ENCODE measurements around the gene ELMOD3. TPM values are rescaled to one million over a fixed set of nuclear protein-coding genes. Genes with fewer than 3 reads are reported as not detected.
A peak's percentile ranks its signal among the peaks of the same experiment; 100 is the strongest.

The ELMOD3 gene
- total and polyA plus RNA-seq, 9 of the 15 experiments (the other 6 are each of a cell fraction or from before 2014, with no cell fraction given), result 2.7 to 18.7 (median 11.6) TPM

GRCh38 chr2:85421260-85422071 lies 66.9 kb downstream of the ELMOD3 start (continued):
- no peak for TF ChIP-seq RUNX1 (IDR thresholded peaks at IDR 0.05; ENCODE audit: low read depth)
- TF ChIP-seq BCLAF1 (IDR thresholded peaks at IDR 0.05; ENCODE audit: borderline replicate concordance in 1 of 2, control insufficient read depth in 1 of 2, low read depth in 2 of 2, low read length in 1 of 2), result no peak
- no peak for TF ChIP-seq THRA (IDR thresholded peaks at IDR 0.05)
- no peak for TF ChIP-seq KDM5B (IDR thresholded peaks at IDR 0.05; ENCODE audit: insufficient replicate concordance, low read depth, low read length)
- no peak for TF ChIP-seq ZNF76 (CRISPR knock-in tag; IDR thresholded peaks at IDR 0.05; ENCODE audit: borderline replicate concordance)
- TF ChIP-seq ZNF311 (CRISPR knock-in tag; IDR thresholded peaks at IDR 0.05), result no peak
- no peak for TF ChIP-seq ZNF778 (CRISPR knock-in tag; IDR thresholded peaks at IDR 0.05)
- no peak for TF ChIP-seq TCF7 (IDR thresholded peaks at IDR 0.05; ENCODE audit: borderline replicate concordance)
- no peak for TF ChIP-seq KDM4B (IDR thresholded peaks at IDR 0.05; ENCODE audit: borderline replicate concordance in 2 of 2, low read depth in 1 of 2)
- TF ChIP-seq TBL1XR1 (IDR thresholded peaks at IDR 0.05; ENCODE audit: low read length in 2 of 2), result 0 out of 4 replicates have a peak, but pooled peaks of 1 of the 2 experiments have one; percentile 25
- no peak for TF ChIP-seq KHSRP (IDR thresholded peaks at IDR 0.05)
- TF ChIP-seq ZNF780A (CRISPR knock-in tag; IDR thresholded peaks at IDR 0.05), result no peak
- TF ChIP-seq, protein P1, sequence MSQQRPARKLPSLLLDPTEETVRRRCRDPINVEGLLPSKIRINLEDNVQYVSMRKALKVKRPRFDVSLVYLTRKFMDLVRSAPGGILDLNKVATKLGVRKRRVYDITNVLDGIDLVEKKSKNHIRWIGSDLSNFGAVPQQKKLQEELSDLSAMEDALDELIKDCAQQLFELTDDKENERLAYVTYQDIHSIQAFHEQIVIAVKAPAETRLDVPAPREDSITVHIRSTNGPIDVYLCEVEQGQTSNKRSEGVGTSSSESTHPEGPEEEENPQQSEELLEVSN (IDR thresholded peaks at IDR 0.05; ENCODE audit: borderline replicate concordance in 1 of 2, extremely low read depth in 1 of 2, insufficient read depth in 1 of 2, insufficient read length in 1 of 2, low read depth in 1 of 2, low read length in 1 of 2, poor library complexity in 1 of 2, severe bottlenecking in 1 of 2), result no peak
- no peak for TF ChIP-seq ZNF253 (CRISPR knock-in tag; conservative IDR thresholded peaks at IDR 0.05)
- TF ChIP-seq GTF2A2 (tag; IDR thresholded peaks at IDR 0.05), result no peak
- no peak for TF ChIP-seq FOXJ3 (CRISPR knock-in tag; IDR thresholded peaks at IDR 0.05)
- no peak for TF ChIP-seq CREBBP (IDR thresholded peaks at IDR 0.05; ENCODE audit: low read depth, low read length)
- TF ChIP-seq HOMEZ (CRISPR knock-in tag; IDR thresholded peaks at IDR 0.05), result no peak
- TF ChIP-seq CBX5 (IDR thresholded peaks at IDR 0.05; ENCODE audit: borderline replicate concordance, low read depth), result no peak
- peak; percentile 74 for TF ChIP-seq TAL1 (IDR thresholded peaks at IDR 0.05)

Data from K562 (cell line).